SU-DHL-6 (cell line): ENCODE measurements around the gene DCDC1.

Source experiments
- H2AFZ ChIP-seq: fragments of 200-600 bp; sonication (generic); 2 replicates; pipeline ENCODE4 v1.6.1; 2014; ENCODE audit warnings: low read depth, mild to moderate bottlenecking, moderate library complexity, mixed read lengths, antibody characterized with exemption, low read length; ENCODE audit not compliant: severe bottlenecking
- H3F3A ChIP-seq: fragments of 200-600 bp; shearing (Covaris generic); 2 replicates; pipeline ENCODE4 v1.6.0; 2016; ENCODE audit warnings: antibody characterized with exemption, mild to moderate bottlenecking; ENCODE audit not compliant: insufficient read depth
- H3K27ac ChIP-seq: fragments of 200-600 bp; sonication (generic); 2 replicates; pipeline ENCODE4 v1.5.1; 2016; ENCODE audit warnings: low read depth, mild to moderate bottlenecking, low read length, moderate library complexity, mixed read lengths
- H3K27me3 ChIP-seq: fragments of 200-600 bp; sonication (generic), shearing (Covaris generic); 2 replicates; pipeline ENCODE4 v1.6.0; 2014; ENCODE audit warnings: mild to moderate bottlenecking, low read length
- H3K36me3 ChIP-seq: fragments of 200-600 bp; sonication (generic); 2 replicates; pipeline ENCODE4 v1.6.1; 2014; ENCODE audit warnings: mild to moderate bottlenecking, low read length, mixed read lengths
- H3K4me2 ChIP-seq: fragments of 300-600, 200-600 bp; shearing (Covaris generic), sonication (generic); 2 replicates; pipeline ENCODE4 v1.6.0; 2014; ENCODE audit warnings: low read length, low read depth, mild to moderate bottlenecking; ENCODE audit not compliant: poor library complexity, severe bottlenecking
- H3K4me3 ChIP-seq: fragments of 200-600 bp; sonication (generic); 2 replicates; pipeline ENCODE4 v1.5.1; 2014; ENCODE audit warnings: antibody characterized with exemption, low read length, mild to moderate bottlenecking, mixed read lengths; ENCODE audit not compliant: insufficient read depth, poor library complexity, severe bottlenecking
- H3K79me2 ChIP-seq: fragments of 200-600 bp; sonication (generic); 2 replicates; pipeline ENCODE4 v1.6.1; 2014; ENCODE audit warnings: mild to moderate bottlenecking, low read length, moderate library complexity; ENCODE audit not compliant: insufficient read depth
- H3K9ac ChIP-seq: fragments of 200-600 bp; sonication (generic); 2 replicates; pipeline ENCODE4 v1.7.0; 2014; ENCODE audit warnings: mild to moderate bottlenecking, low read length
- H3K9me2 ChIP-seq: fragments of 200-600 bp; sonication (generic); replicated peaks from 2 replicates; pipeline ENCODE4 v1.6.1; 2014; ENCODE audit warnings: low read length; ENCODE audit not compliant: insufficient read depth
- H3K9me3 ChIP-seq: fragments of 200-600 bp; sonication (generic); 2 replicates; pipeline ENCODE4 v1.6.1; 2014; ENCODE audit warnings: low read length, mixed read lengths; ENCODE audit not compliant: insufficient read depth
- H4K20me1 ChIP-seq: fragments of 200-600 bp; sonication (generic); 2 replicates; pipeline ENCODE4 v1.6.1; 2014; ENCODE audit warnings: low read depth, mild to moderate bottlenecking, antibody characterized with exemption, low read length, moderate library complexity, mixed read lengths
- CTCF ChIP-seq: fragments of 200-600 bp; sonication (generic); IDR thresholded peaks from one replicate; pipeline ENCODE4 v1.5.1; 2017; ENCODE audit warnings: antibody characterized with exemption, mild to moderate bottlenecking, low read length, moderate library complexity; ENCODE audit not compliant: insufficient read depth, poor library complexity, severe bottlenecking
- EZH2phosphoT487 ChIP-seq: fragments of 200-600 bp; sonication (generic), shearing (Covaris generic); conservative IDR thresholded peaks from 2 replicates; pipeline ENCODE4 v1.6.1; 2018; ENCODE audit warnings: mild to moderate bottlenecking, antibody characterized with exemption, low read length, moderate library complexity, mixed read lengths

Gene DCDC1

GRCh38 chr11:31139479-31139878 lies 230.1 kb downstream of the DCDC1 start:
- Histone ChIP-seq H3K4me3 (no peak overlapping the region), H3K36me3 (no peaks in the 10 kb centered on the region), H3K9ac (no peak overlapping the region), H3K79me2 (no peaks in the 10 kb centered on the region), H3K27ac (no peak overlapping the region), H3K9me2 (no peaks in the 10 kb centered on the region), H3F3A (no peaks in the 10 kb centered on the region), H3K27me3 (no peaks in the 10 kb centered on the region), H3K9me3 (no peaks in the 10 kb centered on the region), H3K4me2 (no peak overlapping the region), H4K20me1 (no peaks in the 10 kb centered on the region), H2AFZ (no peak overlapping the region)
- TF ChIP-seq CTCF (no peak), EZH2phosphoT487 (no peak)

GRCh38 chr11:31132531-31133421 lies 236.8 kb downstream of the DCDC1 start:
- Histone ChIP-seq H3K27me3 (no peaks in the 10 kb centered on the region; the same call in 1 of the 2 replicates), H3K9me2 (no peaks in the 10 kb centered on the region), H3K36me3 (no peaks in the 10 kb centered on the region), H3K27ac (no peak overlapping the region), H2AFZ (no peak overlapping the region), H3K79me2 (no peaks in the 10 kb centered on the region), H3K9ac (no peak overlapping the region), H3F3A (no peaks in the 10 kb centered on the region), H3K4me3 (no peak overlapping the region), H3K4me2 (no peak overlapping the region), H3K9me3 (no peaks in the 10 kb centered on the region), H4K20me1 (no peaks in the 10 kb centered on the region)
- no peak for TF ChIP-seq CTCF

DNA sequence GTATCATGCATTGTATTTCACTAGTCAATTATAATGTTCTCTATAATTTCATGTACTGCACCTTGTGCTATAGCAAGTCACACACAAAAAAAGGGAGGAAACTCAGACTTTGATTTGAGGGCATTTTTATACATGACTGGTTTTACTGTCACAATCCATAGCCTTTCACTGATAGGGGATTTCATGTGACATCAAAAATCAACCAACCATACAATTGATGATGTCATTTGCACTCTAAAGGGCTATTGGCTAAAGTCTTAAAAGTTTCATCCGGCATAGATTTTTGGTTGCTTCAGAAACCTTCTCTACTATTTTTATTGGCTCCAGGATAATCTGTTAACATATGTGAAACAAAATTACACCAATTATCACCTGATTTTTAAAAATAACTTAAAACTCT lies 237.8 kb downstream of the DCDC1 start:
- H3K9me3 ChIP-seq: no peaks in the 10 kb centered on the region
- H3K4me3 ChIP-seq: no peak overlapping the region
- H4K20me1 ChIP-seq: no peaks in the 10 kb centered on the region
- H3K27ac ChIP-seq: no peak overlapping the region
- no peaks in the 10 kb centered on the region for H3K9me2 ChIP-seq
- H3K4me2 ChIP-seq: no peak overlapping the region
- no peaks in the 10 kb centered on the region; the same call in none of the 2 replicates for H3K27me3 ChIP-seq
- no peaks in the 10 kb centered on the region for H3K36me3 ChIP-seq
- no peaks in the 10 kb centered on the region for H3K79me2 ChIP-seq
- no peaks in the 10 kb centered on the region for H3F3A ChIP-seq
- no peak overlapping the region for H2AFZ ChIP-seq
- no peak for TF ChIP-seq CTCF
- no peak for TF ChIP-seq EZH2phosphoT487
- H3K9ac ChIP-seq: no peak overlapping the region
